ENCODE data around the gene SYMPK. TPM values are rescaled to one million over a fixed set of nuclear protein-coding genes. Genes with fewer than 3 reads are reported as not detected.

SYMPK gene
- total RNA-seq, 2 experiments from 2014 or later, result 63.3 to 65.0 TPM

DNA sequence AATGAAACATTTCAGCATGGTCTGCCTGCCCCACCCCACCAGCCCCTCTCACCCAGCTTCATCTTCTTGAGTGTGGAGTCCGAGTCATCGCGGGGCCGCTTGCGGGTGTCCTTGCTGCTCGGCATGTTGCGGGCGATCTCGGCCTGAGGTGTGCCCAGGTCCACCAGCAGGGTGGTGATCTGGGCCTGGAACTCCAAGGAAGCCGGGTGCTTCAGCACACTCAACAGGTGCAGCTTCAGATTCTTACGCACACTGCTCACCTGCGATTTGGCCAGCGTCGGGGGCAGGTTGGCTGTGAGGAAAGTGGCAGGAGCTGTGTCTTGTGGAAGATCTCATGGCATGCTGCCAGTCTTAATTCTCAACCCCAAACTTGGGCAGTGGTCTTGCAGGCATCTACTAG is 20.7 kb downstream of the SYMPK start:
- POLR2A ChIA-PET, result no interaction called here
- H3K4me3 ChIP-seq (ENCODE audit: low read length), result no peak overlapping the region
- no peaks in the 10 kb centered on the region for H3K9me3 ChIP-seq (ENCODE audit: control insufficient read depth in 1 of 2, insufficient read depth in 1 of 2, low read length in 2 of 2)
- peaks cover 89% of the 10 kb centered on the region for H3K36me3 Mint-ChIP-seq (ENCODE audit: low read depth)
- no peaks in the 10 kb centered on the region for H3K4me1 ChIP-seq (ENCODE audit: insufficient read depth, low read length)
- DNase-seq (no peak), ATAC-seq (ENCODE audit: poor library complexity) (no peak)
- no peaks in the 10 kb centered on the region for H3K4me1 Mint-ChIP-seq (ENCODE audit: low read depth)
- TF ChIP-seq, protein P1, sequence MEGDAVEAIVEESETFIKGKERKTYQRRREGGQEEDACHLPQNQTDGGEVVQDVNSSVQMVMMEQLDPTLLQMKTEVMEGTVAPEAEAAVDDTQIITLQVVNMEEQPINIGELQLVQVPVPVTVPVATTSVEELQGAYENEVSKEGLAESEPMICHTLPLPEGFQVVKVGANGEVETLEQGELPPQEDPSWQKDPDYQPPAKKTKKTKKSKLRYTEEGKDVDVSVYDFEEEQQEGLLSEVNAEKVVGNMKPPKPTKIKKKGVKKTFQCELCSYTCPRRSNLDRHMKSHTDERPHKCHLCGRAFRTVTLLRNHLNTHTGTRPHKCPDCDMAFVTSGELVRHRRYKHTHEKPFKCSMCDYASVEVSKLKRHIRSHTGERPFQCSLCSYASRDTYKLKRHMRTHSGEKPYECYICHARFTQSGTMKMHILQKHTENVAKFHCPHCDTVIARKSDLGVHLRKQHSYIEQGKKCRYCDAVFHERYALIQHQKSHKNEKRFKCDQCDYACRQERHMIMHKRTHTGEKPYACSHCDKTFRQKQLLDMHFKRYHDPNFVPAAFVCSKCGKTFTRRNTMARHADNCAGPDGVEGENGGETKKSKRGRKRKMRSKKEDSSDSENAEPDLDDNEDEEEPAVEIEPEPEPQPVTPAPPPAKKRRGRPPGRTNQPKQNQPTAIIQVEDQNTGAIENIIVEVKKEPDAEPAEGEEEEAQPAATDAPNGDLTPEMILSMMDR (IDR thresholded peaks at IDR 0.05), result no peak
- CTCF ChIA-PET, result interaction anchor here (1.2 kb wide), 1 partner anchor 25 kb away, joined by 5 read pairs; no protein-coding TSS in a partner anchor
- no peaks in the 10 kb centered on the region for H3K27me3 ChIP-seq (ENCODE audit: control insufficient read depth in 1 of 2, insufficient read depth in 2 of 2, low read length in 2 of 2)
- no peak overlapping the region for H3K27ac Mint-ChIP-seq
- intact Hi-C loops (cut with DNase I, micrococcal nuclease), result no loop called here
- H3K4me3 Mint-ChIP-seq, result no peak overlapping the region
- H3K27ac ChIP-seq (ENCODE audit: low read depth in 1 of 2, low read length in 2 of 2), result no peak overlapping the region
- peaks cover 82% of the 10 kb centered on the region for H3K36me3 ChIP-seq (ENCODE audit: insufficient read depth, low read length)
- no peaks in the 10 kb centered on the region for H3K27me3 Mint-ChIP-seq
- no peaks in the 10 kb centered on the region for H3K9me3 Mint-ChIP-seq

DNA sequence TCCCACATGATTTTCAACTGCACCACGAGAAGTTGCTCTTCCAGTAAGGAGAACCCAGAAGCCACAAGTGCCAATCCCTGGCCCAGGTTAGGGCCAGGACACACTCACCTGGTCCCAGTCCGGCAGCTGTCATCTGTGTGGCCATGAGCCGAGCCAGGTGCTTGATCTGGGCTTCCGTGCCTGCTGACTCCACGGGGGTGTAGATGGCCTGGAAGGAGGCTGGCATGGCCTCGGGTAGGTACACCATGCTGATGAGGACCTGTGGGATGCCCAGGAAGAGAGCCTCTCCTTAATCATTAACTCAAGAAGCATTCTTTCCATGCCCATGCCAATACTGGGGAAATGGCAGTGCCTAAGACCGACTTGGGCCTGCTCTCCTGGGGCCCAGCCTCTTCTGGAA is 28.0 kb downstream of the SYMPK start:
- H3K4me3 Mint-ChIP-seq, result no peak overlapping the region
- peaks cover 86% of the 10 kb centered on the region for H3K36me3 ChIP-seq (ENCODE audit: insufficient read depth, low read length)
- no peak overlapping the region for H3K4me3 ChIP-seq (ENCODE audit: low read length)
- H3K27ac ChIP-seq (ENCODE audit: low read depth in 1 of 2, low read length in 2 of 2), result no peak overlapping the region
- CTCF ChIA-PET, result interaction anchor here (0.9 kb wide), 1 partner anchor 18 kb away, joined by 3 read pairs; no protein-coding TSS in a partner anchor
- TF ChIP-seq, protein P1 (IDR thresholded peaks at IDR 0.05), result no peak
- H3K4me1 Mint-ChIP-seq (ENCODE audit: low read depth), result no peaks in the 10 kb centered on the region
- no peaks in the 10 kb centered on the region for H3K9me3 ChIP-seq (ENCODE audit: control insufficient read depth in 1 of 2, insufficient read depth in 1 of 2, low read length in 2 of 2)
- H3K4me1 ChIP-seq (ENCODE audit: insufficient read depth, low read length), result no peaks in the 10 kb centered on the region
- H3K27me3 Mint-ChIP-seq, result no peaks in the 10 kb centered on the region
- no peaks in the 10 kb centered on the region for H3K9me3 Mint-ChIP-seq
- POLR2A ChIA-PET, result no interaction called here
- H3K27ac Mint-ChIP-seq, result no peak overlapping the region
- DNase-seq (peak in 1 of 14 experiments; percentile 6), ATAC-seq (ENCODE audit: poor library complexity) (no peak)
- intact Hi-C loops (cut with DNase I, micrococcal nuclease), result no loop called here
- H3K36me3 Mint-ChIP-seq (ENCODE audit: low read depth), result peaks cover 85% of the 10 kb centered on the region
- no peaks in the 10 kb centered on the region for H3K27me3 ChIP-seq (ENCODE audit: control insufficient read depth in 1 of 2, insufficient read depth in 2 of 2, low read length in 2 of 2)

DNA sequence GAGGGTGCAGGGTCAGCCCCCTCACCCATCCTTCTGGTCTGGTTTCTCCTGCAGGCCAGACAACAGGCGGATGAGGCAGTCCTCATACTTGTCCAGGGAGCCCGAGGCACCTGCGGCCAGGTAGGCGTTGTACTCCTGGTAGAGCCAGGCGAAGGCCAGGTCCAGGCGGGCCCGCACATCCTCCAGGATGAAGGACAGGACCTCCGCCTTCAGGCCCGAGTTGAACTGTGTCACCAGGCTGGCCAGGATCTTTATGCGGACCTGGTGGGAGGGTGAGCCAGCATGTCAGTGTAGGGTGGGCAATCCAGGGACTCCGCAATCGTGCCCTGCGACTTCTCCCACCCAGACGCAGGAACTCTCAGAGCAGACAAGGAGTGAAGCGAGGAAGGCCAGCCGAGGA is 34.0 kb downstream of the SYMPK start:
- no peak overlapping the region for H3K27ac ChIP-seq (ENCODE audit: low read depth in 1 of 2, low read length in 2 of 2)
- H3K4me3 ChIP-seq (ENCODE audit: low read length), result no peak overlapping the region
- H3K4me1 ChIP-seq (ENCODE audit: insufficient read depth, low read length), result no peaks in the 10 kb centered on the region
- no peaks in the 10 kb centered on the region for H3K27me3 ChIP-seq (ENCODE audit: control insufficient read depth in 1 of 2, insufficient read depth in 2 of 2, low read length in 2 of 2)
- ChIA-PET CTCF (no interaction called here), POLR2A (no interaction called here)
- intact Hi-C loops (cut with DNase I, micrococcal nuclease), result no loop called here
- no peak overlapping the region for H3K4me3 Mint-ChIP-seq
- H3K9me3 ChIP-seq (ENCODE audit: control insufficient read depth in 1 of 2, insufficient read depth in 1 of 2, low read length in 2 of 2), result no peaks in the 10 kb centered on the region
- ATAC-seq (ENCODE audit: poor library complexity) (no peak), DNase-seq (no peak)
- H3K36me3 ChIP-seq (ENCODE audit: insufficient read depth, low read length), result peaks cover 92% of the 10 kb centered on the region
- H3K9me3 Mint-ChIP-seq, result no peaks in the 10 kb centered on the region
- no peak overlapping the region for H3K27ac Mint-ChIP-seq
- no peaks in the 10 kb centered on the region for H3K27me3 Mint-ChIP-seq
- TF ChIP-seq, protein P1 (IDR thresholded peaks at IDR 0.05), result no peak
- no peaks in the 10 kb centered on the region for H3K4me1 Mint-ChIP-seq (ENCODE audit: low read depth)
- peaks cover 85% of the 10 kb centered on the region for H3K36me3 Mint-ChIP-seq (ENCODE audit: low read depth)
